Stimulated activated CD4-positive, alpha-beta T cell treated with anti-CD3 and anti-CD28 coated beads, Interleukin-1b, Interleukin-23, amount 100 ng/mL, for 48 hours (primary cell): ENCODE measurements around the gene PALB2.
"Not testable (repeated sequence)": the region's sequence is repeated elsewhere in the genome, so short reads cannot be mapped to it uniquely, and the experiment has no call there.

Experiments used
- DNase-seq: peaks from one replicate; pipeline ENCODE4 v3.0.0-alpha.2; 2020

The PALB2 gene

DNA sequence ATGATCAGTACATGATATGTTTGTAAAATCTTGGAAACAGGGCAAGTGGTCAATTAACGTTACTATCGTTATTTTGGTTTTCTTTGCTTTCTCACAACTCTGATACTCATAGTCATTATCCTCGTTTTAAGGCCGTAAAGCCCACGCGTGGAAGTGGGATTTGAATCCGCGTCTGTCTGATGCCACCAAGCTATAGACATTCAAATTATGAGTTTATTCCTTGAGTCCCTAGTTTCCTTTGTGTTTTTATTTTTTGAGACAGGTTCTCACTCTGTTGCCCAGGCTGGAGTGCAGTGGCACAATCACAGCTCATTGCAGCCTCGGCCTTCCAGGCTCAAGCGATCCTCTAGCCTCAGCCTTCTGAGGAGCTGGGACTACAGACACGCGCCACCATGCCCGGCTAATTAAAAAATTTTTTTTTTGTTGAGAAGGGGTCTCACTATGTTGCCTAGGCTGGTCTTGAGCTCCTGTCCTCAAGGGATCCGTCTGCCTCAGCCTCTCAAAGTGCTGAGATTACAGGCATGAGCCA is 1.2 kb upstream of the PALB2 start:
- no peak for DNase-seq

DNA sequence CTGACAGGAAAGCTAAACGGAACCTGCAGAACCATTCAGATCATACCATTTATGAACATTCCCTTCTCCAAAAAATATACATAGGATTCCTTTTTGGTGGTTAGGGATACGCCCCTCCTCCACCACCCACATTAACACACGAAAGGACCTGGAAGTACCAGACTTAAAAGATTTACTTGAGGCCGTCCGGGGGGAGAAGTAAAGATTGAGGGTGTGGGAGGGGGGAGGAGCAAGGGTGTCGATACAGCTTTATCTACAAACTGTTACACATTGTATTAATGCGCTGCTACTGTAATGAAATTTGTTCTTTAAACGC is 537 bp downstream of the PALB2 start:
- no peak for DNase-seq

DNA sequence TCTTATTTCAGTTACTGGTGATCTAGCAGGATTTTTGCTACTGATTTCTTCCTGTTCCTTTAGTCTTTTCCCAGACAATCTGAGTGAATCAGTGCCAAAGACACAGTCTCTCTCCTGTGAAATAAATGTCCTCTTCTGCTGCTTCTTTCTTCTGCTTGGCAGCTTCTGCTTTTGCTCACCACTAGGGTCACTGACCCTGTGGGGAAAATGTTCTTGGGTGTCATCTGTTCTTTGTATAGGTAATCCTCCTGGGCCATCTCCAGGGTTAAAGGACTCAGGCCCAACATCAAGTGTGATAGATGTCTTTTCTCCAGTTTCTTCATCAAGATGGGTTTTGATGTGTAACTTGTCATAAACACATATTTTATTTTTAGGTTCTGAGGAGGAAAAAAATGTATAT is 5.2 kb downstream of the PALB2 start:
- DNase-seq, result no peak

DNA sequence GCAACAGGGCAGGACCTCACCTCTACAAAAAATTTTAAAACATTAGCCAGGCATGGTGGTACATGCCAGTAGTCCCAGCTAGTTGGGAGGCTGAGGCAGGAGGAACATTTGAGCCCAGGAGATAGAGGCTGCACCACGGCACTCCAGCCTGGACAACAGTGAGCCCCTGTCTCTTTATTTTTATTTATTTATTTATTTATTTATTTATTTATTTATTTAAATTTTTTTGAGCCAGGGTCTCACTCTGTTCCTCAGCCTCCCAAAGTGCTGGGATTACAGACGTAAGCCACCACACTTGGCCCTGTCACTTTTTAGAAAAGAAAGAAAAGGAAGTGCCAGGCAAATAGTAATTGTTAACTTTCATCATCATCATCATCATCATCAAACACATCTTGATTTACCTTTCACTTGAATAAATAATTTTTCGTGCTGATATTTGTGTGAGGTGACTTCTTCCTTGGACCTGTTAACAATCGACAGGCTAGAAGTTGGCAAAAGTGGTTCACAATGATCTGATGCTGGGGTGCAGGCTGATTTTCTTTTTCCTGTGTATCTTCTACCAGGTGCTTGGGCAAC is 6.6 kb downstream of the PALB2 start:
- DNase-seq, result no peak

DNA sequence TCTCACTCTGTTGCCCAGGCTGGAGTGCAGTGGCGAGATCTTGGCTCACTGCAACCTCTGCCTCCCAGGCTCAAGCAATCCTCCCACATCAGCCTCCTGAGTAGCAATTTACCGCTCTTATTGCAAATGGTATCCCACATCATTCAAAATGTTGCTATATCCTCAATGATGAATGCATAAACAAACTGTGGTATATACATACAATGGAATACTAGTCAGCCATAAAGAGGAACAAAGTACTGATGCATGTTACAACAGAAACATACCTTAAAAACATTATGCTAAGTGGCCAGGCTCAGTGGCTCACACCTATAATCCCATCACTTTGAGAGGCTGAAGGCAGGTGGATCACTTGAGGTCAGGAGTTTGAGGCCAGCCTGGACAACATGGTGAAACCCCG is 9.2 kb downstream of the PALB2 start:
- not testable (repeated sequence) for DNase-seq

DNA sequence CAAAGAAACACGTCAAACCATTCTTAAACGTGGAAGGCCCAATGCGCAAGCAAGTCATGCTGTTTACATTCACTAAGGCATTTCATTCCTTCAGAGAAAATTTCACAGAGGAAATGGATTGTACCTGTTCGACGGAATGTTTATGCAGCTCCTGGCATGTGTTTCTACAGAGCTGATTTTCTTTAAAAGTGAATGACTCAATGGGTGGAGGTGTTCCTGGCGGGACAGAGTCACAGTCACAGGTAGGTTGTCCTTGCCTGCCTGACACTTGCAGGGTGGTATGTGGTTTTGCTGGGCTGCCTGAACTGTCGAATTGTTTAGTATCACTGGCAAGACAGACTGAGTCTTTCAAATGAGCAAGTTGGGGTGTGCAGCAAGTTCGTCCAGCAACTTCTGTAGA is 11.6 kb downstream of the PALB2 start:
- no peak for DNase-seq

DNA sequence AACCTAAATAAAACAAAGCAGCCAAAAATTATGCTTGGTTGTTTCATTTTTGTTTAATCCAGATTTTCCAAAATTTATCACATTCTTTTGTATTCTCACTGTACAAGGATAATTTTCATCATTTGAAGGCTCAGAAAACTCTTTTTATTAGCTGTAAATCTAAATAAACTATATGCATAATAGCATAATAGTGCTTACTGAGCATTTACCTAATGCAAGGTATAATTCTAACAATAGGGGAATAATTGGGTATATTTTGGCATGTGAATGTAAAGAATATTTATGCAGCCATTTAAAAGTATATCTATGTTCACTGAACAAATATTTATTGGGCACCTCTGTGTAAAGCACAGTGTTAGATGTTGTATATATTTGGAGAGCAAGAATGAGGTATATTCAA is 17.0 kb downstream of the PALB2 start:
- DNase-seq, result no peak

DNA sequence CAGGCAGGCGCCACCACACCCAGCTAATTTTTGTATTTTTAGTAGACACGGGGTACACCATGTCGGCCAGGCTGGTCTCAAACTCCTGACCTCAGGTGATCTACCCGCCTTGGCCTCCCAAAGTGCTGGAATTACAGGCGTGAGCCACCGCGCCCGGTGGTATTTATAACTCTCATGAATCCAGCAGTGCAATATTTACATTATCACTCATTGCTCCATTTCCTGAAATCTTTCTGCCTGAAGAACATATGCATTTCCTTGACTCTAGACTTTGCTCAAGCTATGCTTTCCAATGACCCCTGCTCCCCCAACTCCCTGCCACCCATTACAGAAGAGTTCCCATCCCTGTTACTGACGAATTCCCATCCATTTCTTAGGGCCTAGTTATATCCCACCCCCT is 25.3 kb downstream of the PALB2 start:
- no peak for DNase-seq

DNA sequence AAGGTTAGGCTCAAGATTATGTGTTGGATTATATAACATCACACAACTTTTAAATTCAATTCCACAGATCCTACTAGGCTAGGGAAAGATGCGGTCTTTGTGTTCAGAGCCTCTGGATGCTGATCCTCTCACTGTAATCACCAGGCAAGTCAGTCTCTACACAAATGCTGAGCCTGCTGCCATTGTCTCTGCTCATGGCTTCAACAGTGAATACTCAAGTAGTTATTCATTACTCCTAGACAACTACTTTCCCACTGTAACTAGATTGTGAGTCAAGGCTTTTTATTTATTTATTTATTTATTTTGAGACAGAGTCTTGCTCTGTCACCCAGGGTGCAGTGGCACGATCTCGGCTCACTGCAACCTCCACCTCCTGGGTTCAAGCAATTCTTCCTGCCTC is 29.2 kb downstream of the PALB2 start:
- DNase-seq, result no peak

DNA sequence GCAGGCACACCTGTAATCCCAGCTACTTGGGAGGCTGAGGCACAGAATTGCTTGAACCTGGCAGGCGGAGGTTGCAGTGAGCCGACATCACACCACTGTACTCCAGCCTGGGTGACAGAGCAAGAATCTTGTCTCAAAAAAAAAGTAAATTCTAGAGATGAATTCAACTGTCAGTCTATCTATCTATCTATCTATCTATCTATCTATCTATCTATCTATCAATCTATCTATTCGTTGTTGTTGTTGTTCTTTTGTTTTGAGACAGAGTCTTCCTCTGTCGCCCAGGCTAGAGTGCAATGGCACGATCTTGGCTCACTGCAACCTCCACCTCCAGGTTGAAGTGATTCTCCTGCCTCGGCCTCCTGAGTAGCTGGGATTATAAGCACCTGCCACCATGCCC is 30.2 kb downstream of the PALB2 start:
- DNase-seq, result not testable (repeated sequence)

DNA sequence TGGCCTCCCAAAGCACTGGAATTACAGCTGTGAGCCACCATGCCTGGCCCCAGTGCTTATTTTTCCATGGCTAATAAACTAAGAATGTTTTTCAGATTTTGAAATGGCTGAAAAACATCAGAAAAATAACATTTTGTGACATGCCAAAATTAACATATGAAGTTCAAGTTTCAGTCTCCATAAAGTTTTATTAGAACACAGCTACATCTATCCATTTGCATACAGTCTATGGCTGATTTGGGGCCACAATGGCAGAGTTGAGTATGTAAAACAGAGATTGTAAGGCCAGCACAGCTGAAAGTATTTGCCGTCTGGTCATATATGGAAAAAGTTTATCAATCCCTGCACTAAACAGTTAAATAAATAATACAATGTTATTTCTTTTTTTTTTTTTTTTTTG is 31.2 kb downstream of the PALB2 start:
- DNase-seq, result no peak

DNA sequence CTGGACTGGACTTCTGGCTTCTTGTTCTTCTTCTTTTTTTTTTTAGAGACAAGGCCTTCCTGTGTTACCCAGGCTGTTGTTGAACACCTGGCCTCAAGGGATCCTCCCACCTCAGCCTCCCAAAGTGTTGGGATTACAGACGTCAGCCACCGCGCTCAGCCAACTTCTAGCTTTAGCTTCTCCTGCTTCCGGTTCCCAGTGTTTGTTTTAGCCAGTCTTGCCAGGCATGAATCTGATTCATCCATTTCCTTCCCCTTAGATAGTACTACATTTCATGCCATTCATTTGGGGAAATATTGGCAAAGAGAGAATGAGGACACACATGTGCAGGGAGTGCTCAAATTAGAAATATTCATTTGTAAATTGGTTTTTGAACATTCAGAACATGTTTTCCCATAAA is 32.9 kb downstream of the PALB2 start:
- no peak for DNase-seq

DNA sequence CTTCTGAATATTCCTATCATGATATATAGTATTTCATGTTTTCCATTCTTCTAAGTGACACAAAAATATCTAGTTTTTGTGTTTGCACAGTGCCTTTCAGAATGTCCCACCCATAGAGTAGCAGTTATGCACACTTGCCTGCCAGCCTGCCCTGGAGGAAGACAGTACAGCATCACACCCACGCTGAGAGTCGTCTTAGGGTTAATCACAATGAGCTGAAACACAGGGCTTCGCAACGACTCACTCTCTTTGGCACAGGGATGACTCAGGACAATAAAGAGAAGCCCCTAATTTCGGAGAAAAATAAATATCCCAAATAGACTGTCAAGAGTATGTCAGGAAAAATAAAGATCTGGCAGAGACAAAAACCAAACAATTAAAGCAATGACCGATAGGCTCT is 33.4 kb downstream of the PALB2 start:
- DNase-seq, result no peak

DNA sequence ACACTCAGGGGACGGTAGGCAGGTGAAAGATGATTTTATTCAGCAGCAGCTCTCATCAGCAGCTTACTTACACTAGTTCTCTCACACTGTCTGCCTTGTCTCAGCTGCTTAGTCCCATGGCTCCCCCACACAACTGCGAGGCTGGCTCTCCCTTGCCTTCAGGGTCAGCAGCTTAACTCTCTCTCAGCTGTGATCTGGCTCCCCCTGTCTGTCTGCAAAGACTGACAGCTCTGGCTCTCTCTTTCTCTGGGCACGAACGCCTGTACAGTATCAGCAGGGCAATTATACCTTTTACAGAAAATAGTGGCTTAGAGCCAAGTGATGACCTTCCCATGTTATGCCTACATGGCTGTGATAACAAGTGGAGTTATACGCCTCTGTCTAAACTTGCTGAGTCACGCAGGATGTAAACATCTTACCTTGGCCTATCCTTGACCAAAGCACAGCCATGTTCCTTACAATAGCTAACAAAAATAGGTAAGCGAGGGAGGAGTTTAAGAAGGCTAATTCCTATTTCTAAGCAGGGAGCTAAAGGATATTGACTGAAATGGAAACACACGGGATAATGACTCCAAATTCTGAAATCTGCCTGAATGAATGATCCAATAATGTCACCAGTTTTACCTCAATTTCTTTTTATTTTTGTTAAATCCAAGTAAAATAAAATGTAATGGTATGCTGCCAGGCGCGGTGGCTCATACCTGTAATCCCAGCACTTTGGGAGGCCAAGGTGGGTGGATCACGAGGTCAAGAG is 43.9 kb downstream of the PALB2 start:
- DNase-seq, result peak; percentile 29

DNA sequence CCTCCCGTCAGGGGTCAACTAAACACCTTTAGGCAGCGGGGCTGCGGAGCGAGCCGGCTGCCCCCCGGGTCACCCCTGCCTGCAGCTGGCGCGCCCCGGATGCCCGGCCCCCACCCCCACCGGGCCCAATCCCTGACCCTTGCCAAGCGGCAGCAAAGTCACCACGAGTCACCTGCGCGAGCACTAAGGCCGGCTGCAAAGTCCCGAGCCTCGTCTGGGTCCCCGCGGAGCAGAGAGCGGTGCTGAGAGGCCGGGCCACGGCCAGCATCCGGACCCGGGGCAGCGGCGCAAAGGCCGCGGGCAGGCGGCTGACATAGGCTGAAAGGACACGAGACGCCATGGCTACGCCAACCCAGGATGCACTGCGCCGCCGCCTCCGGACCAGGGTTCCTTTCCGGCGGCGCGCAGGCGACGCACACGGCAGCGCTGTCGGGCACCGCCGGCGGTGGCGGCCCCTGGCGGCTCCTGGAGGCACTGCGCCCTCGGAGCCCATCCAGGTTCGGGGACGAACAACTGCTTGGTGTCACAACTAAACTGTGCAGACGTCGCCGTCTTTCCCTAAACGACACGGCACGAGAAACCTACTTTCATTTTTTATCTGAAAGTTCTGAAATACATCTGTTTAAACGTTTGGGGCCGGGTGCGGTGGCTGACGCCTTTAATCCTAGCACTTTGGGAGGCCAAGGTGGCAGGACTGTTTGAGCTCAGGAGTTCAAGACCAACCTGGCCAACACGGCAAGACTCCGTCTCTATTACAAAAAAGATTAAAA is 45.0 kb downstream of the PALB2 start, which contains the start of gene NDUFAB1:
Gene NDUFAB1 (minus strand): TSS at position 366 of the 770 bp plus-strand sequence. CDS start 26 bp downstream, at position 340.
- peak; percentile 90 for DNase-seq

DNA sequence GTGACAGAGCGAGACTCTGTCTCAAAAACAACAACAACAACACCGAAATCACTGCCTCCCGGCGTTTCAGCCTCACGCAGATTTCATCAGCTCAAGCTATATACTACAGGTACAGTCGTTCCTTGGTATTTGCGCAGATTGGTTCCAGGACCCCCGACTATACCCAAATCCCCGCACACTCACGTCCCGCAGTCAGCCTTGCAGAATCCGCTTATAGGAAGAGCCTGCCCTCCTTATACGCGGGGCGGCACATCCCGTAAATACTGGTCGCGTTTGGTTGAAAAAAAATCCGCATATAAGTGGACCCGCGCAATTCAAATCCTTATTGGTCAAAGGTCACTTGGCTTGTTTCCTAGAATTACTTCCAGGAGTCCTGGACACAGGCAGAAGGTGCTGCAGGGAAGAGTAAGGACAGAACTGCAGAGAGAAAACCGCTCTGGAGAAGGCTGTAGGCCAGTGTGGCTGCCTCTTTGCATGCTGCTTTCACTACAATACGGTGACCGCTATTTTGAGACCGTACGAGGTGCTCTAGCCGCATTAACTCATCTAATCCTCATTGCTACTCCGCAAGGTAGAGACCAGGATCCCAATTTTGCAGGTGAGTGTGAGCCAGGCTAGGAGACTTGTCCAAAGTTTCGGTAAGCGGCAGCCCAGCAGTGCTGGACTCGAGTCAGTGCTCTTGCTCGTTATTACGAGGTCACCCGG is 45.7 kb downstream of the PALB2 start:
- DNase-seq, result no peak

DNA sequence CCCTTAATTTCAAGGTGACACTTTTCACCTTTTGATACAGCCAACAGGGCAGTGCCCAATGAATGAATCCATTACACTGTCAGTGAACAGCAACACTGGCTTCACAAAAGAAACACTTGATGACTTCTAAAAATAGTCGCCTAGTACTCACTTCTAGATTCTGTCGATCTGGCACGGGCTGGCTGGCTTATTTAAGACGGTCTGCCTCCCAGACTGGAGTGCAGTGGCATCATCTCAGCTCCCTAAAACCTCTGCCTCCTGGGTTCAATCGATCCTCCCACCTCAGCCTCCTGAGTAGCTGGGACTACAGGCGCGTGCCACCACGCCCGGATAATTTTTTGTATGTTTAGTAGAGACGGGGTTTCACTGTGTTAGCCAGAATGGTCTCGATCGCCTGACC is 46.9 kb downstream of the PALB2 start:
- no peak for DNase-seq

DNA sequence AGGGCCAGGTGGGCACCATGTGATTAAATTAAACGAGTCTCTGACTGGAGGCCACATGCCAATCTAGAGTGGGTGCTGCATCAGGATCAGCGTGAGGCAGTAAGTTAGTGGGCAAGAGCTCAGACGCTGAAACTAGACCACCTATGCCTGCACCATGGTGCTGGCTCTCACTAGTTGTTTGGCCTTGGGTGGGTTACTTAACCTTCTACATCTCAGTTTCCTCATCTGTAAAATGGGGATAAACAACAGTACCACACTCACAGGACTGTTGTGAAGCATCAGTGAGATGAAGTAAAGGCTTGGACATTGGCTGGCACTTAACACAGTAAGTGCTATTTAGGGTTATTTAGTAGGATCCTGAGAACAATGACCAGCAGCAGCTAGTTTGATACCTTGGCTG is 50.9 kb downstream of the PALB2 start:
- DNase-seq, result no peak

DNA sequence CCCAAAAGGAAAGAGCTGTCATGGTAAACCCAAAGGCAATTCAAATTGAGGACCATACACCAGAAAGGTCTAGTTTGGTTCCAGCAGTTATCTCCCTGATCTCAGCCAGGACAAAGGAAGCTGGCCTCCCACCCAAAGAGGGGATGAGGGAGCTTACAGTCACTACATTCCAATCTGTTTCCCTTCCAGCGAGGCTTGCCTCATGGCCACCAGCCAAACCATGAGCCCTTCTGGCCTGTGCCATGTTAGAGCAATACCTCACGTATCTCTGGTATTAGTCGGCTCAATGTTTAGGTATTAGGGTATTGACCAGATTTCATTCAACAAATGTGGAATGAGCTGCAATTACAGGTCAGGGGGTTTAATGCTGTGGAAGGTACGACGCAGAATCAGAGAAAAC is 53.4 kb downstream of the PALB2 start:
- DNase-seq, result no peak

DNA sequence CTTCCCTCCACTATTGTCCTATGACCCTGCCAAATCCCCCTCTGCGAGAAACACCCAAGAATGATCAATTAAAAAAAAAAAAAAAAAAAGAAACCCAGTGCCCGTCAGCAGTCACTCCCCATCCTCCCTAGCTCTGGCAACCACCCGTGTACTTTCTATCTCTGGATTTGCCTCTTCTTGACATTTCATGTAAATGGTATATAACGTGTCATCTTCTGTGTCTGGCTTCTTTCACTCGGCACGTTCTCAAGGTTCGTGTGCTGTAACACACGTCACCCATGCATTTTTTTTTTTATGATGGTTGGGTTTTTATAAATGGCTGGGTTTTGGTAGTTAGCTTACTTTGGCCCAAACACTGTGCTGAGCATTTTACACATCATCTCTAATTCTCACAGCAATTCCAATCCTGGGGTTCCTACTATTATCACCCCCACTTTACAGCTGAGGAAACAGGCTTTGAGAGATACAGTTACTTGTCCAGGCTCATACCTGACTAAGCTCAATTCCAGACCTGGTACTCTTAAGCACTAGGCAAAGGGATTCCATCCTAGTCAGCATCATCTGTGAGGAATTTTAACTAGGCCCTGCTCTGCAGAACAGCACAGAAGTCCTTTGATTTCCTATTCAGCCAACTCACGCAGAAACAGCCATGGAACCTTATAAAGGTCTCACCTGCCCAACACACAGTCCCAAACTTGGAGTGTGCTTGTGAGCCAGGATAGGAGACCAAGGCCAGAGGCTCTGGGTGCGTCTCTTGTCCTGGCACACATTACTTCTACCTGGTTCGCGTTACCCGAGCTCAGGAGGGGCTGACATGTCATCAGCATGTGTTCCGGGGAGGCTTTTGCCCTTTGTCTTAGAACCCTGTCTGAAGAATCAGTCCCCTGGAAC is 56.7 kb downstream of the PALB2 start:
- DNase-seq, result no peak

DNA sequence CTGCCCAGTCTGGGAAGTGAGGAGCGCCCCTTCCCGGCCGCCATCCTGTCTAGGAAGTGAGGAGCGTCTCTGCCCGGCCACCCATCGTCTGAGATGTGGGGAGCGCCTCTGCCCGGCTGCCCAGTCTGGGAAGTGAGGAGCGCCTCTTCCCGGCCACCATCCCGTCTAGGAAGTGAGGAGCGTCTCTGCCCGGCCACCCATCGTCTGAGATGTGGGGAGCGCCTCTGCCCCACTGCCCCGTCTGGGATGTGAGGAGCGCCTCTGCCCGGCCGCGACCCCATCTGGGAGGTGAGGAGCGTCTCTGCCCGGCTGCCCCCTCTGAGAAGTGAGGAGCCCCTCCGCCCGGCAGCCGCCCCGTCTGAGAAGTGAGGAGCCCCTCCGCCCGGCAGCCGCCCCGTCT is 57.8 kb downstream of the PALB2 start:
- DNase-seq, result not testable (repeated sequence)

DNA sequence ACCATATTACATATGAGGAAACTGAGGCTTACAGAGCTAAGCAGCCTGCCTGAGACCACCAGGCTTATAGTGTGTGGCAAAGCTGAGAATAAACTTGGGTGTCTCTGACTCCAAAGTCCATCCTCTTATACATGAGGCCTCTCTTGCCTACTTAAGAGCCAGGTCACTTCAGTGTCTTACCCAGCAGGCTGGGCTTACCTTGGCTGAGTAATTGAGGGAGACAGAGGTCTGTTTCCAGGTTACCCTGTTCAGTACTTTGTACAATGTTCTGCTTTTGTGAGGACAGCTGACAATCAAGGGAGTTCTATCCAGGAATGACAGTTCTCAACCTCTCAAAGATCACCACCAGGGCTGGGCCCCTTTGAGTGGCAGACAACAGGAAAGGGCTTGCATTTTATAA is 59.3 kb downstream of the PALB2 start:
- DNase-seq, result no peak
